Liver (tissue), 9 donors: Measurements from ENCODE around the gene PCDHA7. TPM values are rescaled to one million over a fixed set of nuclear protein-coding genes. Genes with fewer than 3 reads are reported as not detected.
"Not testable (repeated sequence)": the region's sequence is repeated elsewhere in the genome, so short reads cannot be mapped to it uniquely, and the experiment has no call there.

Experiments used
- DNase-seq: peaks from one replicate; pipeline ENCODE4 v3.0.0-alpha.2; 2017; ENCODE audit warnings: low spot score
- H3K27ac ChIP-seq, 2 donors: one replicate each; pipeline ENCODE4 v1.7.0; 2013; ENCODE audit warnings: inconsistent platforms in 2 of 2, low read length in 2 of 2, control low read depth in 1 of 2, low read depth in 1 of 2, mild to moderate bottlenecking in 1 of 2
- H3K27me3 ChIP-seq, 4 donors: one replicate each; pipeline versions ENCODE4 v1.6.1 to v1.7.0; 2013; ENCODE audit warnings: low read length in 3 of 4, inconsistent platforms in 1 of 4, mild to moderate bottlenecking in 1 of 4, moderate library complexity in 1 of 4; ENCODE audit not compliant: control insufficient read depth in 4 of 4, insufficient read depth in 4 of 4
- H3K36me3 ChIP-seq, 4 donors: one replicate each; pipeline versions ENCODE4 v1.6.1 to v1.7.0; 2013; ENCODE audit warnings: low read length in 3 of 4, mild to moderate bottlenecking in 3 of 4, low read depth in 1 of 4, moderate library complexity in 1 of 4; ENCODE audit not compliant: control insufficient read depth in 4 of 4, insufficient read depth in 3 of 4
- H3K4me1 ChIP-seq, 4 donors: one replicate each; pipeline versions ENCODE4 v1.6.1 to v1.7.0; 2013; ENCODE audit warnings: low read length in 3 of 4, mild to moderate bottlenecking in 3 of 4, moderate library complexity in 1 of 4; ENCODE audit not compliant: control insufficient read depth in 4 of 4, insufficient read depth in 4 of 4
- H3K4me3 ChIP-seq, 3 donors: one replicate each; pipeline versions ENCODE4 v1.6.1 to v1.7.0; 2013; ENCODE audit warnings: low read length in 3 of 3, control low read depth in 1 of 3, low read depth in 1 of 3, mild to moderate bottlenecking in 1 of 3
- H3K9ac ChIP-seq, 2 donors: one replicate each; pipeline ENCODE4 v1.7.0; 2013; ENCODE audit warnings: low read length in 2 of 2, mild to moderate bottlenecking in 2 of 2, moderate library complexity in 2 of 2, control low read depth in 1 of 2, low read depth in 1 of 2
- H3K9me3 ChIP-seq, 4 donors: one replicate each; pipeline versions ENCODE4 v1.6.1 to v1.7.0; 2013; ENCODE audit warnings: low read length in 3 of 4; ENCODE audit not compliant: control insufficient read depth in 4 of 4
- EGR1 ChIP-seq, 2 donors: IDR thresholded peaks; 2 replicates each; pipeline ENCODE4 v1.6.1; 2016 to 2018; ENCODE audit warnings: antibody characterized with exemption in 2 of 2, low read depth in 2 of 2
- FOXA2 ChIP-seq: IDR thresholded peaks from 2 replicates; pipeline ENCODE4 v1.6.1; 2016; ENCODE audit warnings: antibody characterized with exemption
- GABPA ChIP-seq, 2 donors: IDR thresholded peaks in 1 of 2; conservative IDR thresholded peaks in 1 of 2; 2 replicates each; pipeline ENCODE4 v1.6.1; 2016; ENCODE audit warnings: antibody characterized with exemption in 2 of 2, mild to moderate bottlenecking in 1 of 2, moderate library complexity in 1 of 2
- HNF4A ChIP-seq, 2 donors: conservative IDR thresholded peaks; 2 replicates each; pipeline ENCODE4 v1.6.1; 2016; ENCODE audit warnings: antibody characterized with exemption in 2 of 2, mild to moderate bottlenecking in 2 of 2
- HNF4G ChIP-seq: IDR thresholded peaks from 2 replicates; pipeline ENCODE4 v1.6.1; 2016; ENCODE audit warnings: antibody characterized with exemption
- JUND ChIP-seq, 2 donors: IDR thresholded peaks; 2 replicates each; pipeline ENCODE4 v1.6.1; 2016; ENCODE audit warnings: antibody characterized with exemption in 2 of 2
- NR2F2 ChIP-seq: IDR thresholded peaks from 2 replicates; pipeline ENCODE4 v1.6.1; 2016; ENCODE audit warnings: antibody characterized with exemption
- RXRA ChIP-seq, 2 donors: IDR thresholded peaks; 2 replicates each; pipeline ENCODE4 v1.6.1; 2017 to 2018; ENCODE audit warnings: antibody characterized with exemption in 2 of 2, mild to moderate bottlenecking in 1 of 2
- TAF1 ChIP-seq: conservative IDR thresholded peaks from 2 replicates; pipeline ENCODE4 v1.6.1; 2016; ENCODE audit warnings: antibody characterized with exemption, mild to moderate bottlenecking
- WGBS: extraction: QIAGEN DNeasy Blood & Tissue Kit; methylation state at CpG from one replicate; pipeline ENCODE4 v1.1.7; 2013; 5-methylcytosine and 5-hydroxymethylcytosine counted together
- polyA plus RNA-seq, 2 donors: library from polyadenylated mRNA; stranded (reverse) in 1 of 2; unstranded in 1 of 2; fragments of 200-250 nt in 1 of 2; fragments of >200 nt in 1 of 2; fragmentation: Nextera tagmentation in 1 of 2; extraction: Ambion mirVana in 1 of 2; gene quantifications; one replicate each; pipeline versions ENCODE4 v1.2.1 to v1.2.3, GENCODE V29; 2013 to 2015
- total RNA-seq, 2 donors: library from RNA; depleted of rRNA; stranded (reverse); fragments of >200 nt; gene quantifications; one replicate each; pipeline ENCODE4 v1.2.3, GENCODE V29; 2014
- TF ChIP-seq, protein P1 (sequence below): IDR thresholded peaks from 2 replicates; pipeline ENCODE4 v1.6.1; 2016; ENCODE audit warnings: antibody characterized with exemption
- TF ChIP-seq, protein P2 (sequence below): IDR thresholded peaks from 2 replicates; pipeline ENCODE4 v1.6.1; 2016; ENCODE audit warnings: antibody characterized with exemption, mild to moderate bottlenecking
- donor health status: healthy.
- donor health status: healthy.
- donor health status: healthy.
- donor health status: healthy.
- donor health status: healthy.

PCDHA7 gene
- total and polyA plus RNA-seq, 4 donors: 0.05 TPM; not detected in 2

DNA sequence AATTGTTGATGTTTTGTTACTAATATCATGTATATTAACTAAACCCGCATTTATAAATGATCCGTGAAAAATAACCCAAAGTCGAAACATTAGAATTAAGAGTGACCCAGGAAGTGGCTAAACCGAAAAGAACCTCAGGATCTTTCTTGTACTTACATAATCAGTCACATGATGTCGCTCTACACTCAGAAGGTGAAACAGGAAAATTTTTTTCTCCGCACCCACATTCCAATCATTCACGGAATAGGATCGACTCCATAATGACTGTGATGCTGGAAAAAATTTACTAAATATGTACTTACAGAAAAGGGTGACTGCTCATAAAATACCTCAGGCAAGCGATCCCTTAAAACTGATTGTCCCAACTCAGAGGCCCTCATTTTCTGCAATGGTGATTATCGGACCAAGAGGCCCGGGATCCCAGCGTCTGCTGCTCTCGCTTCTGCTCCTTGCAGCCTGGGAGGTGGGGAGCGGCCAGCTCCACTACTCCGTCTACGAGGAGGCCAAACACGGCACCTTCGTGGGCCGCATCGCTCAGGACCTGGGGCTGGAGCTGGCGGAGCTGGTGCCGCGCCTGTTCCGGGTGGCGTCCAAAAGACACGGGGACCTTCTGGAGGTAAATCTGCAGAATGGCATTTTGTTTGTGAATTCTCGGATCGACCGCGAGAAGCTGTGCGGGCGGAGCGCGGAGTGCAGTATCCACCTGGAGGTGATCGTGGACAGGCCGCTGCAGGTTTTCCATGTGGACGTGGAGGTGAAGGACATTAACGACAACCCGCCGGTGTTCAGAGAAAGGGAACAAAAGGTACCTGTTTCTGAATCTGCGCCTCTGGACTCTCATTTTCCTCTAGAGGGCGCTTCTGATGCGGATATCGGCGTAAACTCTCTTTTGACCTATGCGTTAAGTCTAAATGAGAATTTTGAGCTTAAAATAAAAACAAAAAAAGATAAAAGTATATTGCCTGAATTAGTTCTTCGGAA, 41.3 kb downstream of the PCDHA7 start, which contains the start of gene PCDHA12:
PCDHA12 (plus strand) TSS at position 224 of the 981 bp plus-strand sequence; CDS start at position 389, 165 bp downstream.
- H3K4me1 ChIP-seq: no peaks in the 10 kb centered on the region
- DNase-seq: no peak
- 16% methylated on average over 47 of the region's 47 CpGs for WGBS
- H3K9ac ChIP-seq: no peak within 1 kb of the TSS
- H3K9me3 ChIP-seq: peaks cover 15 to 35% (median 23%) of the 10 kb centered on the region in 4 donors
- H3K4me3 ChIP-seq: peak within 1 kb of the TSS in 1 of 3 donors; percentile 45
- H3K27ac ChIP-seq: no peak within 1 kb of the TSS
- peaks cover 0 to 8% (median 4%) of the 10 kb centered on the region in 4 donors for H3K27me3 ChIP-seq
- no peaks in the 10 kb centered on the region for H3K36me3 ChIP-seq
- TF ChIP-seq HNF4A (conservative IDR thresholded peaks at IDR 0.05) (no peak), HNF4G (no peak), EGR1 (IDR thresholded peaks at IDR 0.05; ENCODE audit: low read depth in 2 of 2) (no peak), JUND (IDR thresholded peaks at IDR 0.05) (no peak)
- TF ChIP-seq, protein P1, sequence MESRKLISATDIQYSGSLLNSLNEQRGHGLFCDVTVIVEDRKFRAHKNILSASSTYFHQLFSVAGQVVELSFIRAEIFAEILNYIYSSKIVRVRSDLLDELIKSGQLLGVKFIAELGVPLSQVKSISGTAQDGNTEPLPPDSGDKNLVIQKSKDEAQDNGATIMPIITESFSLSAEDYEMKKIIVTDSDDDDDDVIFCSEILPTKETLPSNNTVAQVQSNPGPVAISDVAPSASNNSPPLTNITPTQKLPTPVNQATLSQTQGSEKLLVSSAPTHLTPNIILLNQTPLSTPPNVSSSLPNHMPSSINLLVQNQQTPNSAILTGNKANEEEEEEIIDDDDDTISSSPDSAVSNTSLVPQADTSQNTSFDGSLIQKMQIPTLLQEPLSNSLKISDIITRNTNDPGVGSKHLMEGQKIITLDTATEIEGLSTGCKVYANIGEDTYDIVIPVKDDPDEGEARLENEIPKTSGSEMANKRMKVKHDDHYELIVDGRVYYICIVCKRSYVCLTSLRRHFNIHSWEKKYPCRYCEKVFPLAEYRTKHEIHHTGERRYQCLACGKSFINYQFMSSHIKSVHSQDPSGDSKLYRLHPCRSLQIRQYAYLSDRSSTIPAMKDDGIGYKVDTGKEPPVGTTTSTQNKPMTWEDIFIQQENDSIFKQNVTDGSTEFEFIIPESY: no peak
- TF ChIP-seq, protein P2, sequence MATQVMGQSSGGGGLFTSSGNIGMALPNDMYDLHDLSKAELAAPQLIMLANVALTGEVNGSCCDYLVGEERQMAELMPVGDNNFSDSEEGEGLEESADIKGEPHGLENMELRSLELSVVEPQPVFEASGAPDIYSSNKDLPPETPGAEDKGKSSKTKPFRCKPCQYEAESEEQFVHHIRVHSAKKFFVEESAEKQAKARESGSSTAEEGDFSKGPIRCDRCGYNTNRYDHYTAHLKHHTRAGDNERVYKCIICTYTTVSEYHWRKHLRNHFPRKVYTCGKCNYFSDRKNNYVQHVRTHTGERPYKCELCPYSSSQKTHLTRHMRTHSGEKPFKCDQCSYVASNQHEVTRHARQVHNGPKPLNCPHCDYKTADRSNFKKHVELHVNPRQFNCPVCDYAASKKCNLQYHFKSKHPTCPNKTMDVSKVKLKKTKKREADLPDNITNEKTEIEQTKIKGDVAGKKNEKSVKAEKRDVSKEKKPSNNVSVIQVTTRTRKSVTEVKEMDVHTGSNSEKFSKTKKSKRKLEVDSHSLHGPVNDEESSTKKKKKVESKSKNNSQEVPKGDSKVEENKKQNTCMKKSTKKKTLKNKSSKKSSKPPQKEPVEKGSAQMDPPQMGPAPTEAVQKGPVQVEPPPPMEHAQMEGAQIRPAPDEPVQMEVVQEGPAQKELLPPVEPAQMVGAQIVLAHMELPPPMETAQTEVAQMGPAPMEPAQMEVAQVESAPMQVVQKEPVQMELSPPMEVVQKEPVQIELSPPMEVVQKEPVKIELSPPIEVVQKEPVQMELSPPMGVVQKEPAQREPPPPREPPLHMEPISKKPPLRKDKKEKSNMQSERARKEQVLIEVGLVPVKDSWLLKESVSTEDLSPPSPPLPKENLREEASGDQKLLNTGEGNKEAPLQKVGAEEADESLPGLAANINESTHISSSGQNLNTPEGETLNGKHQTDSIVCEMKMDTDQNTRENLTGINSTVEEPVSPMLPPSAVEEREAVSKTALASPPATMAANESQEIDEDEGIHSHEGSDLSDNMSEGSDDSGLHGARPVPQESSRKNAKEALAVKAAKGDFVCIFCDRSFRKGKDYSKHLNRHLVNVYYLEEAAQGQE: no peak

DNA sequence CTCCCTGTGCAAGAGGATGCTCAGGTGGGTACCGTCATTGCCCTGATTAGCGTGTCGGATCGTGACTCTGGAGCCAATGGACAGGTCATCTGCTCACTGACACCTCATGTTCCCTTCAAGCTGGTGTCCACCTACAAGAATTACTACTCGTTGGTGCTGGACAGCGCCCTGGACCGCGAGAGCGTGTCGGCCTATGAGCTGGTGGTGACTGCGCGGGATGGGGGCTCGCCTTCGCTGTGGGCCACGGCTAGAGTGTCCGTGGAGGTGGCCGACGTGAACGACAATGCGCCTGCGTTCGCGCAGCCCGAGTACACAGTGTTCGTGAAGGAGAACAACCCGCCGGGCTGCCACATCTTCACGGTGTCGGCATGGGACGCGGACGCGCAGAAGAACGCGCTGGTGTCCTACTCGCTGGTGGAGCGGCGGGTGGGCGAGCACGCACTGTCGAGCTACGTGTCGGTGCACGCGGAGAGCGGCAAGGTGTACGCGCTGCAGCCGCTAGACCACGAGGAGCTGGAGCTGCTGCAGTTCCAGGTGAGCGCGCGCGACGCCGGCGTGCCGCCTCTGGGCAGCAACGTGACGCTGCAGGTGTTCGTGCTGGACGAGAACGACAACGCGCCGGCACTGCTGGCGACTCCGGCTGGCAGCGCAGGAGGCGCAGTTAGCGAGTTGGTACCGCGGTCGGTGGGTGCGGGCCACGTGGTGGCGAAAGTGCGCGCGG, 42.6 kb downstream of the PCDHA7 start:
- DNase-seq, H3K27me3 ChIP-seq, H3K4me1 ChIP-seq, H3K36me3 ChIP-seq, H3K9ac ChIP-seq, H3K27ac ChIP-seq: not testable (repeated sequence)
- H3K4me3 ChIP-seq: peak overlapping the region in 2 of 3 donors; percentile 17 to 45
- H3K9me3 ChIP-seq: peaks cover 8 to 27% (median 16%) of the 10 kb centered on the region in 4 donors
- WGBS: 35% methylated on average over 80 of the region's 80 CpGs

DNA sequence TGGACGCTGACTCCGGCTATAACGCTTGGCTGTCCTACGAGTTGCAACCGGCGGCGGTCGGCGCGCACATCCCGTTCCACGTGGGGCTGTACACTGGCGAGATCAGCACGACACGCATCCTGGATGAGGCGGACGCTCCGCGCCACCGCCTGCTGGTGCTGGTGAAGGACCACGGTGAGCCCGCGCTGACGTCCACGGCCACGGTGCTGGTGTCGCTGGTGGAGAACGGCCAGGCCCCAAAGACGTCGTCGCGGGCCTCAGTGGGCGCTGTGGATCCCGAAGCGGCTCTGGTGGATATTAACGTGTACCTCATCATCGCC, 43.2 kb downstream of the PCDHA7 start:
- H3K9me3 ChIP-seq: peaks cover 8 to 30% (median 17%) of the 10 kb centered on the region in 4 donors
- peaks cover 0 to 12% (median 3%) of the 10 kb centered on the region in 4 donors for H3K27me3 ChIP-seq
- DNase-seq: no peak
- TF ChIP-seq TAF1: no peak
- TF ChIP-seq RXRA (IDR thresholded peaks at IDR 0.05): no peak
- TF ChIP-seq GABPA (IDR thresholded peaks at IDR 0.05 in 1 of 2, conservative IDR thresholded peaks at IDR 0.05 in 1 of 2): no peak
- TF ChIP-seq, protein P1: no peak
- no peak for TF ChIP-seq EGR1 (IDR thresholded peaks at IDR 0.05; ENCODE audit: low read depth in 2 of 2)
- no peak for TF ChIP-seq FOXA2
- TF ChIP-seq, protein P2: no peak
- TF ChIP-seq NR2F2: no peak

More for the DNA sequence above, 43.2 kb downstream of the PCDHA7 start:
- WGBS: 44% methylated on average over 37 of the region's 37 CpGs
- Histone ChIP-seq H3K4me3 (peak overlapping the region in 1 of 3 donors; percentile 17), H3K4me1 (peaks cover 0 to 2% (median 0%) of the 10 kb centered on the region in 4 donors), H3K9ac (no peak overlapping the region), H3K36me3 (no peaks in the 10 kb centered on the region), H3K27ac (no peak overlapping the region)
